GM21576 (cell line): ENCODE results near the gene PXK.

Source experiments
- ATAC-seq: cut with Tn5 transposase; IDR thresholded peaks from one replicate; pipeline ENCODE4 v1.9.1; 2021; ENCODE audit warnings: mild to moderate bottlenecking, moderate library complexity; ENCODE audit not compliant: unreplicated experiment

Gene PXK

GRCh38 chr3:58379351-58380073, 46.8 kb downstream of the PXK start:
- no peak for ATAC-seq

DNA sequence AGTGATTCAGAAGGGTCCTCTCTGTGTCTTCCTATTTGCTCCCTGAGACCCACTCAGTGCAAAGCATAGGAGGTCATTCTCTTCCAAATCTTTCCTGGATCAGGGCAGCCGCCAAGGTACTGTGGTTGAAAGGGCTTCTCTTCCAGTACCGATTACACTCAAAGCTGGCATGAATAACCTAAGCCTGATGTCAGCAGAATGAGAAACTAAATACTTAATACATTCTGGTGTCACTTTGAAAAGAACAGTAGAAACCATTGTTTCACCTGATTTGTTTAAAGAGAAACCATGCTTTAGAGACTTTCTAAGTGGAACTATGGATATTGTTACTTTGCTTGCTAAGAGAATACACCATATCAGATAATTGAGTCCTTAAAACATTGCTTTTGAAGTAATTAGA, 50.8 kb downstream of the PXK start:
- no peak for ATAC-seq

GRCh38 chr3:58383904-58384303, 51.2 kb downstream of the PXK start:
- no peak for ATAC-seq

DNA sequence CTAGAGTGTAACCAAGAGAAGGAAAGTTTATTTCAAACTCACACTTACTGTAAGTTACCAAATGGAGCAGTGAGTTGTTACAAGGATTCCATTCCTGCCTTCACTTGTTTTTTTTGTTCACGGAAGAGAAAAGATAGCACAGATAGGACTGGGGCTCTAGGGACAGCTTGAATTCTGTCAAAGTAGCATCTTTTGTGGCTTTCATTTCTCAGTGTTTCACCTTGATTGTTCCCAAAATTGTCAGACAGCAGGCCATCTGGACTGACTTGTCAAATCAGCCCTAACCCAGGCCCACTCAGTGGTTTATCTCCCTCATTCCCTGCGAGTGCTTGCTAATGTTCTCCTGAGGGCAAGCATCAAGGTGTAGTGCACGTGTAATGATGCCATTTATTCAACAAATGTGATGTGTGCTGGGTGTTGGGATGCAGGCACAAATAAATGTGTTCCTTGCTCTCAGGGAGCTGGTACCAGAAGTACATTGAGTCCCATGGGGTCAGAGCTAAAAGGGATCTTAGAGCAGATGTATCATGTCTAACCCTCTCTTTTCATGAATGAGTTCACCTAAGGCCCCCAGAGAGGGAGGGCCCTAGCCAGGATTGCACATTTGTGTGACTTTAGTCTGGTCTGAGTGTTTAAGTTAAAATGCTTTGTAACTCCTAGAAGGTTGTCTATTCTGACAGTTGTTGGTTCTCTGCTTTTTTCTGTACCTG, 51.8 kb downstream of the PXK start:
- ATAC-seq, result no peak

- no peak for ATAC-seq
These were observed 54.1 kb downstream of the PXK start for GRCh38 chr3:58386626-58387365.

GRCh38 chr3:58387650-58388546, 55.2 kb downstream of the PXK start:
- no peak for ATAC-seq

- no peak for ATAC-seq
These were observed 55.9 kb downstream of the PXK start for GRCh38 chr3:58388550-58389091.

- no peak for ATAC-seq
These were observed 58.6 kb downstream of the PXK start for GRCh38 chr3:58391156-58391865.

- no peak for ATAC-seq
These were observed 59.5 kb downstream of the PXK start for GRCh38 chr3:58392181-58392580.

GRCh38 chr3:58394339-58394738, 61.6 kb downstream of the PXK start:
- no peak for ATAC-seq

GRCh38 chr3:58398669-58399333, 66.1 kb downstream of the PXK start:
- no peak for ATAC-seq

GRCh38 chr3:58403513-58404109, 70.9 kb downstream of the PXK start:
- no peak for ATAC-seq

- ATAC-seq, result no peak
These were observed 71.7 kb downstream of the PXK start for GRCh38 chr3:58404396-58404795.

GRCh38 chr3:58408906-58409305, 76.2 kb downstream of the PXK start:
- ATAC-seq, result no peak

- no peak for ATAC-seq
These were observed 77.0 kb downstream of the PXK start for GRCh38 chr3:58409663-58410062.

GRCh38 chr3:58411036-58411435, 78.3 kb downstream of the PXK start:
- no peak for ATAC-seq

- ATAC-seq, result no peak
These were observed 79.4 kb downstream of the PXK start for GRCh38 chr3:58411851-58412830.
